Measurements from ENCODE around the gene WNT16. TPM values are rescaled to one million over a fixed set of nuclear protein-coding genes. Genes with fewer than 3 reads are reported as not detected.
"Not testable (repeated sequence)": the region's sequence is repeated elsewhere in the genome, so short reads cannot be mapped to it uniquely, and the experiment has no call there.

Gene WNT16
- polyA plus RNA-seq, 1 donor, result 0.43 TPM

- Histone ChIP-seq H3K27me3 (ENCODE audit: control insufficient read depth, insufficient read depth, low read length) (peaks cover 6% of the 10 kb centered on the region), H3K4me1 (ENCODE audit: control insufficient read depth, insufficient read depth, low read length) (no peaks in the 10 kb centered on the region), H3K36me3 (ENCODE audit: control insufficient read depth, insufficient read depth, low read length) (no peaks in the 10 kb centered on the region), H3K4me3 (ENCODE audit: low read length) (no peak overlapping the region), H3K27ac (ENCODE audit: low read length) (no peak overlapping the region), H3K9me3 (ENCODE audit: control insufficient read depth, low read depth, low read length) (peaks cover 7% of the 10 kb centered on the region)
- WGBS (ENCODE audit: insufficient coverage, low lambda C conversion rate), result 44% methylated on average over 2 of the region's 3 CpGs
- DNase-seq, result no peak
Measured at GRCh38 chr7:121306565-121306964, 22.2 kb upstream of the WNT16 start.

GRCh38 chr7:121307021-121307574, 21.7 kb upstream of the WNT16 start:
- peaks cover 6% of the 10 kb centered on the region for H3K27me3 ChIP-seq (ENCODE audit: control insufficient read depth, insufficient read depth, low read length)
- H3K36me3 ChIP-seq (ENCODE audit: control insufficient read depth, insufficient read depth, low read length), result no peaks in the 10 kb centered on the region
- peaks cover 7% of the 10 kb centered on the region for H3K9me3 ChIP-seq (ENCODE audit: control insufficient read depth, low read depth, low read length)
- no peak overlapping the region for H3K27ac ChIP-seq (ENCODE audit: low read length)
- H3K4me3 ChIP-seq (ENCODE audit: low read length), result no peak overlapping the region
- H3K4me1 ChIP-seq (ENCODE audit: control insufficient read depth, insufficient read depth, low read length), result no peaks in the 10 kb centered on the region
- DNase-seq, result no peak
- 42% methylated on average over 2 of the region's 4 CpGs for WGBS (ENCODE audit: insufficient coverage, low lambda C conversion rate)

GRCh38 chr7:121313220-121313792, 15.5 kb upstream of the WNT16 start:
- Histone ChIP-seq H3K4me3 (ENCODE audit: low read length) (no peak overlapping the region), H3K27me3 (ENCODE audit: control insufficient read depth, insufficient read depth, low read length) (no peaks in the 10 kb centered on the region), H3K36me3 (ENCODE audit: control insufficient read depth, insufficient read depth, low read length) (no peaks in the 10 kb centered on the region), H3K27ac (ENCODE audit: low read length) (no peak overlapping the region), H3K4me1 (ENCODE audit: control insufficient read depth, insufficient read depth, low read length) (peaks cover 4% of the 10 kb centered on the region), H3K9me3 (ENCODE audit: control insufficient read depth, low read depth, low read length) (peaks cover 7% of the 10 kb centered on the region)
- DNase-seq, result peak in 1 of 2 donors; percentile 68
- WGBS (ENCODE audit: insufficient coverage, low lambda C conversion rate), result 100% methylated on average over 1 of the region's 3 CpGs

DNA sequence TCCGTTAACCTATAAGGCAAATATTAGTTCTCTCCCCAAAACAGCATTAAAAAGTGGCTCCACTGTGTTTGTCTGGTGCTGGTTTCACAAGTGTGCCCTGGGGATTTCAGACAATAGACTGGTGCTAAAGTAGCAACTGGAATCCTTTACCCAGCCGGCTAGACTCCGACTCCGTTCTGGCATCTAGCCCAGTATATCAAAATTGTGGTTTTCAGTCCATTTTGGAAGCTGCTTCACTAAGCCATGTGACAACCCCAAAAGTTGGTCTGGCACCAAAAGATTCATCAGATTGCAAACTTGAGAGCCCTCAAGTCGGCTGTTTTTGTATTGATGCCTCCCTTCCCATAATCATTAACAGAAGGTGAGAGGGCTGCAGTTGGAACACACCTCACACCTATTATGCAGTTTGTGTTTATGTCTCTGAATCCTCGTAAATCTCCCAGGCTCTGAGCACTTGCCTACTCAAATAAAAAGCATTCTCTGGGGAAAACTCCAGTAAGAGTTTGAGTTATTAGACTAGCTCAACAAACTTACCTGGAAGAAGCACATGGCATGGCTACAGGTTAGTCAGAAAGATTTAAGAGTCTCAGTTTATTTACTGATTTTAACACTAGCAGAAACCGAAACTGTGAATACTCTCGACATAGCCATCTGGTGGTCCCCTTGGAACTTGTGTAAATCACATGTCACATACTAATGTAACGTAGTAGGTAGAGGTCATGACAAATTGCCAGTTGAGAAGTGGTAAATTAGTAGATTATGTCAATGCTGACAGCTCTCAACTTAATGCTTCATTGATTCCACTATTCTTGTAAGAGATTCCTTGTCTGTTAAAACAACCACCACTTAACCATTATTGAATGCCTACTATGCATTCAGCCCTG, 14.8 kb upstream of the WNT16 start:
- Histone ChIP-seq H3K27ac (ENCODE audit: low read length) (no peak overlapping the region), H3K9me3 (ENCODE audit: control insufficient read depth, low read depth, low read length) (peaks cover 7% of the 10 kb centered on the region), H3K4me1 (ENCODE audit: control insufficient read depth, insufficient read depth, low read length) (peaks cover 4% of the 10 kb centered on the region), H3K36me3 (ENCODE audit: control insufficient read depth, insufficient read depth, low read length) (no peaks in the 10 kb centered on the region), H3K27me3 (ENCODE audit: control insufficient read depth, insufficient read depth, low read length) (no peaks in the 10 kb centered on the region), H3K4me3 (ENCODE audit: low read length) (no peak overlapping the region)
- 14% methylated on average over 1 of the region's 9 CpGs for WGBS (ENCODE audit: insufficient coverage, low lambda C conversion rate)
- peak in 1 of 2 donors; percentile 68 for DNase-seq

DNA sequence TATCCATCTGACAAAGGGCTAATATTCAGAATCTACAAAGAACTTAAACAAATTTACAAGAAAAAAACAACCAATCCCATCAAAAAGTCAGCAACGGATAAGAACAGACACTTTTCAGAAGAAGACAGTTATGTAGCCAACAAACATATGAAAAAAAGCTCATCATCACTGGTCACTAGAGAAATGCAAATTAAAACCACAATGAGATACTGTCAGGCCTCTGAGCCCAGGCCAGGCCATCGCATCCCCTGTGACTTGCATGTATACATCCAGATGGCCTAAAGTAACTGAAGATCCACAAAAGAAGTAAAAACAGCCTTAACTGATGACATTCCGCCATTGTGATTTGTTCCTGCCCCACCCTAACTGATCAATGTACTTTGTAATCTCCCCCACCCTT, 13.6 kb upstream of the WNT16 start:
- H3K9me3 ChIP-seq (ENCODE audit: control insufficient read depth, low read depth, low read length); H3K4me3 ChIP-seq (ENCODE audit: low read length); DNase-seq; H3K27me3 ChIP-seq (ENCODE audit: control insufficient read depth, insufficient read depth, low read length); H3K36me3 ChIP-seq (ENCODE audit: control insufficient read depth, insufficient read depth, low read length); H3K27ac ChIP-seq (ENCODE audit: low read length); H3K4me1 ChIP-seq (ENCODE audit: control insufficient read depth, insufficient read depth, low read length): not testable (repeated sequence)
- no CpG with 5 or more reads among the region's 3 CpGs for WGBS (ENCODE audit: insufficient coverage, low lambda C conversion rate)

DNA sequence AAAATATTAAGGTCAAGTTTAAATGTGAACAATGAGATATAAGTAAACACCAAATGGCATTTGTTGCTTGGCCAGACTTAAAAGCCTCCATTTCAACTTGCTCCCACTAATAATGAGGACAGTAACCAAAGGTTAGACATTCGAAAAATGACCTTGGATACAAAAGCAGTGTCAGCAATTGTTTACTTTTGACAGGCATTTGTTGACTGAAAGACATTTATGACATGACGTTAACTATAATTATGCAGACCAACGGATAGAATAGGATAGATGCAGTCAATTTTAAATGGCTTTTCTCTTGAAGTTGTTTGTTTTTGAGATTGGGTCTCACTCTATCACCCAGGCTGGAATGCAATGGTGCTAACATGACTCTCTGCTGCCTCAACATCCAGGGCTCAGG, 6.3 kb upstream of the WNT16 start:
- H3K4me3 ChIP-seq (ENCODE audit: low read length), result no peak overlapping the region
- no peaks in the 10 kb centered on the region for H3K36me3 ChIP-seq (ENCODE audit: control insufficient read depth, insufficient read depth, low read length)
- DNase-seq, result no peak
- H3K27ac ChIP-seq (ENCODE audit: low read length), result no peak overlapping the region
- no peaks in the 10 kb centered on the region for H3K9me3 ChIP-seq (ENCODE audit: control insufficient read depth, low read depth, low read length)
- peaks cover 21% of the 10 kb centered on the region for H3K27me3 ChIP-seq (ENCODE audit: control insufficient read depth, insufficient read depth, low read length)
- WGBS (ENCODE audit: insufficient coverage, low lambda C conversion rate), result no CpG with 5 or more reads among the region's 3 CpGs
- no peaks in the 10 kb centered on the region for H3K4me1 ChIP-seq (ENCODE audit: control insufficient read depth, insufficient read depth, low read length)

DNA sequence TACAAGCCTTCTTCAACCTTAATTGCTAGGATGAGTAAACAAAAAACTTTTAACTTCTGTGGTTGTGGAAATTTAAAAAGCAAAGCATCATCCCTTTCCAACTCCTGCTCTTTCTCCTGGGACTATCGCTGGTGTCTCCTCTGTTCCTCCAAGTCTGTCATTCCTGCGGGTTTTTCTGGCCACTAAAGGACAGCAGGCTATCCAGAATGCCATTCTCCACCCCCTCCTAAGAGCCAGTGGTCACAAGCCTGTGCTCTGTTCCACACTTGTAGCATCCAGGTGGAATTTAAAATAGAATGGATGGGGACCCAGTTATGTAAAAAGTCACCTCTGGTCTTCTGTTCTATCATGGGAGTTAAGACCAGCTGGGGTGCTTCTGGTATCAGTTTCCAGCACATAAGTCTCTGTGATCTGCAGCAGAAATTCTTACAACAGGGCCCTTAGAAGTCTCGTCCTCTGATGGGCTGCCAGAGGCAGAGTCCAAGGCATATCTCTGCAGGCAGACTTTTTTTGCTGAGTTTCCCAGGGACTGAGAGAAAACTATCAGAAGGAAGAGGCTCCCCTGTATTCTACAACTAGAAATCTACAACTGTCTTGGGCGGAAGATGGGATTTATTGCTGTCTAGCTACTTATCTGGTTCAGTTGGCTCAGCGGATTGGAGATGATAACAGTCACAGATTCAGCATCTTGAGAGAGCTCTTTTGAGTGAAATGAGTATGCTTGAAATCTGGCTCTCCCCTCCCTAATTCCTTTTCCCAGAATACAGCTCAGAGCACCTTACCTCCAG, 5.1 kb upstream of the WNT16 start:
- Histone ChIP-seq H3K4me1 (ENCODE audit: control insufficient read depth, insufficient read depth, low read length) (peaks cover 1% of the 10 kb centered on the region), H3K9me3 (ENCODE audit: control insufficient read depth, low read depth, low read length) (peaks cover 2% of the 10 kb centered on the region), H3K36me3 (ENCODE audit: control insufficient read depth, insufficient read depth, low read length) (no peaks in the 10 kb centered on the region), H3K27me3 (ENCODE audit: control insufficient read depth, insufficient read depth, low read length) (peaks cover 32% of the 10 kb centered on the region), H3K27ac (ENCODE audit: low read length) (no peak overlapping the region), H3K4me3 (ENCODE audit: low read length) (no peak overlapping the region)
- no peak for DNase-seq
- WGBS (ENCODE audit: insufficient coverage, low lambda C conversion rate), result 41% methylated on average over 2 of the region's 5 CpGs

- Histone ChIP-seq H3K36me3 (ENCODE audit: control insufficient read depth, insufficient read depth, low read length) (no peaks in the 10 kb centered on the region), H3K9me3 (ENCODE audit: control insufficient read depth, low read depth, low read length) (peaks cover 7% of the 10 kb centered on the region), H3K4me1 (ENCODE audit: control insufficient read depth, insufficient read depth, low read length) (peaks cover 16% of the 10 kb centered on the region), H3K27me3 (ENCODE audit: control insufficient read depth, insufficient read depth, low read length) (peaks cover 66% of the 10 kb centered on the region), H3K27ac (ENCODE audit: low read length) (no peak overlapping the region), H3K4me3 (ENCODE audit: low read length) (no peak overlapping the region)
- 80% methylated on average over 2 of the region's 5 CpGs for WGBS (ENCODE audit: insufficient coverage, low lambda C conversion rate)
- no peak for DNase-seq
Measured at GRCh38 chr7:121327671-121328070, 1.1 kb upstream of the WNT16 start.

DNA sequence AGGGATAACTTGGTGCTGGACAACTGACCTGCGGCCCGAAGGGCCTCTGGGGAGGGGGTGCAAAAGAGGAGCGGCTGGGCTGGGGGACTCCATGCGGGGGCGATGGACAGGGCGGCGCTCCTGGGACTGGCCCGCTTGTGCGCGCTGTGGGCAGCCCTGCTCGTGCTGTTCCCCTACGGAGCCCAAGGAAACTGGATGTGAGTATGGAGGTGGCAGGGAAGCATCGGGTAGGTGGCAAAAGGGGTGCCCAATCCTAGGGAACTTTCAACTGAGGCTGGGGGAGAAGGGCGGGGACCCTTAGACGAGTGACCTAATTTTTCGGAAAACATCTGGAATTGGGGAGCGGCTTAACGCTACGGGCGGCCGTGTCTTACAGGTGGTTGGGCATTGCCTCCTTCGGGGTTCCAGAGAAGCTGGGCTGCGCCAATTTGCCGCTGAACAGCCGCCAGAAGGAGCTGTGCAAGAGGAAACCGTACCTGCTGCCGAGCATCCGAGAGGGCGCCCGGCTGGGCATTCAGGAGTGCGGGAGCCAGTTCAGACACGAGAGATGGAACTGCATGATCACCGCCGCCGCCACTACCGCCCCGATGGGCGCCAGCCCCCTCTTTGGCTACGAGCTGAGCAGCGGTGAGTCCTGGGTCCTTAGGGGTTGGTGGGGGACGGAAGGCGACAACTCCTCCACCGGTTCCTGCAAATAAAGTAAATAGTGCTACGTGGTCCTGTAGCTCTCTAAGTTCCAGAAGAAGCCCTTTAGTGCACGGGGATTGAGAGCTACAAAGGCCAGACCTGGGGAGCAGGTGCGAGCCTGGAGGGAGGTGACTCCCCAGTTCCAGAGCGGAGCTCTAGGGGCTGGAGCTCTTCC, 622 bp downstream of the WNT16 start:
- Histone ChIP-seq H3K27ac (ENCODE audit: low read length) (no peak overlapping the region), H3K36me3 (ENCODE audit: control insufficient read depth, insufficient read depth, low read length) (no peaks in the 10 kb centered on the region), H3K4me3 (ENCODE audit: low read length) (peak overlapping the region; percentile 28), H3K4me1 (ENCODE audit: control insufficient read depth, insufficient read depth, low read length) (peaks cover 16% of the 10 kb centered on the region), H3K9me3 (ENCODE audit: control insufficient read depth, low read depth, low read length) (peaks cover 7% of the 10 kb centered on the region), H3K27me3 (ENCODE audit: control insufficient read depth, insufficient read depth, low read length) (peaks cover 62% of the 10 kb centered on the region)
- no peak for DNase-seq
- no CpG with 5 or more reads among the region's 47 CpGs for WGBS (ENCODE audit: insufficient coverage, low lambda C conversion rate)
